GM18519 (cell line): ENCODE results near the gene TBC1D16.
"Not testable (repeated sequence)": the region's sequence is repeated elsewhere in the genome, so short reads cannot be mapped to it uniquely, and the experiment has no call there.

Experiments used
- ATAC-seq: cut with Tn5 transposase; IDR thresholded peaks from one replicate; pipeline ENCODE4 v1.9.1; 2021; ENCODE audit warnings: mild to moderate bottlenecking, moderate library complexity; ENCODE audit not compliant: unreplicated experiment, low FRiP score

TBC1D16 gene

DNA sequence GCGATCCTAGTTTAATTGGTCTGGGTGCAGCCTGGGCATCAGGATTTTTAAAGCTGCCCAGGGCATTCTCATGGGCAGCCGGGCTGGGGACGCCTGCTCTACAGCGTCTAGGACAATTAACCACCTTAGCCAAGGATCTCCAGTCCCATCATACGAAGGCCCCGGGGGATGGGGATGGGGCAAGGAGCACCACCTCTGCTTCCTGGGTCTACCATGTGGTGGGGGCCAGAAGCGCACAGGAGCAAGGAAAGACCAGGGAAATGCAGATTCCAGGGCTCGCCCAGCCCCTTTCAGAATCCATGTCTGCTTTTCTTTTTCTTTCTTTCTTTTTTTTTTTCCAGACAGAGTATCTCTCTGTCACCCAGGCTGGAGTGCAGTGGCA is 29.3 kb downstream of the TBC1D16 start:
- no peak for ATAC-seq

DNA sequence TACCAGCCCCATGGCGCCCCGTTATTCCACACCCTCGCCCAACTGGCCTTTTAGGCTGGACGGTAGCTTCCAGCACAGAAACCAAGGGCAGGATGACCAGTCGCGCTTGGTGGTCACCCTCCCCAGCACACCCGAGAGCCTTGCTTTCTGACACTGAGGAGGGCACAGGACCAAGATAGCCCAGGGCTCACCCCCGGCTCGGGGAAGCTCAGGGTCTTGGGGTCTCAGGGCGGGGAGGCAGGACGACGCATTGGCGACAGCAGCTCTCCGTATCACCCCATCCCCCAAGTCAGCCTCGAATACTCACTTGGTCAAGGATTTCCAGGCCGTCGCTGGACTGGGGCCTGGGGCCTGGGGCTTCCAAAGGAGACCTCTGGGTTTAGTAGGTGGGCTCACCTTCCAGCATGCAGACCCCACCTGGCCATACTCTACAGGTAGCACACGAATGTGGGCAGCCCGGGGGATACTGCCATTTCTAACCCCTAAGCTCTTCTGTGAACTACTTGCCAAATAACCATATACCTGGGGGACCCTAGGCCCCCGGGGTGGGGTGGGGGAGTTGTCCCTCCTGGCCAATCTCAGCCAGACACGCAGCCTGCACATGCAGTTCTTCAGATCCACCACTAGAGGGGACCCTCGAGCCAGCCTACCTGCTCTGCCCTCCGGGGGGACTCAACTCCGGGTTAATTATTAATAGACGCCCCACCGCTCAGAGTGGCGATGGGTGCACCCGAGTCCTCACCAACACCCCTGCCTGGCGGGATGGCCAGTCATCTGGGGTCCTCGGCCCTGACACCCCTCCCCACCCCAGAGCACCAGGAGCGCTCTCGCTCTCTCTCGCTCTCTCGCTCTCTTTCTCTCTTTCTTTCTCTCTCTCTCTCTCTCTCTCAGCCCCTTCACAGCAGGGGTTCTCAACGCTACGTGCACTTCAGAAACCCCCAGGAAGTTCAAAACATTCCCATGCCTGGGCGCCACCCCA is 30.0 kb downstream of the TBC1D16 start:
- no peak for ATAC-seq

DNA sequence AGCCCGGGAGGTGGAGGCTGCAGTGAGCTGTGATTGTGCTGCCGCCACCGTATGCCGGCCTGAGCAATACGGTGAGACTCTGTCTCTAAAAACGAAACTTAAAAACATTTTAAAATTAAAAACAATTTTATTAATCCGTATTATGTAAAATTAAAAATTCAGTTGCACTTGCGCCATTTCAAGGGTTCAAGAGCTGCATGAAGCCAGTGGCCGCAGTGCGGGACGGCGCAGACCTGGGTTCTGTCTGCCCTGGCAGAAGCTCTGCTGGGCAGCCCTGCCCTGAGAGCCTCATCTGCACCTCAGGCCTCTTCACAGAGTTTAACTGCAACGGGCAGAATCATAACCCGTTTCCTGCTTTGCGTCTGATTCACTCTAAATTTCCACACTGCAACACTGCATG is 31.7 kb downstream of the TBC1D16 start:
- no peak for ATAC-seq

DNA sequence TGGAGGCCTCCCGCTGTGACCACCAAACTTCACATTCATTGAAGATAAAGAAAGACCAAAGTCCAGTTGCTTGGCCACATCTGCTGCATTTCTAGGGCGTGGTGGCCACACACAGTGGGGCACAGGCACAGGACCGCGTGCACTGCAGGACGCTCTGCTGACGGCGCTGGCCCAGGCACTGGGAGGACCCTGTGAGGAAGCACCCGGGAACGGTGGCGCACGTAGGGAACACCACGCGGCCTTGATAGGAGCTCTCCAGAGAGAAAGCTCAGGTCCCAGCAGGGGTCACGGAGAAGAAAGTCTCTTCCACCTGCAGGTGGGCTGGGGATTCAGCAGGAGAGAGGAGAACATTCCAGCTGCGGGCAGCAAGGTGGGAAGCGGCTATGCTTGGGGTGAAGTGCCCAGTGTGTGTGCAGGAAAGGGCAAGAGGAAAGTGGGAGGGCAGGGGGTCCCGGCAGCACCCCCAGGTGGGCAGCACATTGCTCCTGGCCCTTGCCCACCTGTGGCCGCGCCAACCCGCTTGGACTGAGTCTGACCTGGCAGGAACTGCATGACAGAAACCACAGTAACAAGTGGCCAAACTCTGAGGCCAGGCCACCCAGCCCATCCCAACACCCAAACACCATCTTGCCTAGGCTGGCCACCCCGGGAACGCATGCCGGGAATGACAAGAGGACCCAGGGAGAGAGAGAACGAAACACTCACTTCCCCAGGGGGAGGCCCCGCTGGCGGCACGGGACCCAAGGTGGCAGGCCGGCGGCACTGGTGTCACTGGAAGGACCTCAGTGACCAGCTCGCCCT is 32.8 kb downstream of the TBC1D16 start:
- ATAC-seq = no peak

DNA sequence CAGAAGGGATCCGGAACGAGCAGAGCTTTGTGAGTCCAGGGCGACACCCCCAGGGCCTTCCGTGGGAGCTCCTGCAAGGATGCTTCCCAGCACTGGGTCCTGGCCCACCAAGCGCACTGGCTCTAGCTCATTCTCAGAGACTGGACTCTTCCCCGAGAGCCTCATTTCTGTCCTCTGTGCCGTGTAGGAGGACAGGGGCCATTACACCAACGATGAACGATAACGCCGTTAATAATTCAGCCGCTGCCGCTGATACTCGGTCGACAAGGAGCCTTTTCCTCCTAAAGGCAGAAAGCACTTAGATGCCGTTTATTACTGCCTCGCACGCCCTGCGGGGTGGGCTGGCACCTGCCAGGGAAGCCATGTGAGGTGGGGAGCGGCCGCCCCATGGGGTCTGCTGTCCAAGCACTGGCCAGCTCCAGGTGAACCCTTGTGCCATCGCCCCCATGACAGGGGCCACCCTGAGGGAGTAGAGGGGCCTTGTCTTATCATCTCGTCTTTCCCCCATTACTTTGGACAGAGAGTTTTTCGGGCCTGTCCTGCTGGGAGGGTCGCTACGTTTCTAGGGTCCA is 33.5 kb downstream of the TBC1D16 start:
- no peak for ATAC-seq

DNA sequence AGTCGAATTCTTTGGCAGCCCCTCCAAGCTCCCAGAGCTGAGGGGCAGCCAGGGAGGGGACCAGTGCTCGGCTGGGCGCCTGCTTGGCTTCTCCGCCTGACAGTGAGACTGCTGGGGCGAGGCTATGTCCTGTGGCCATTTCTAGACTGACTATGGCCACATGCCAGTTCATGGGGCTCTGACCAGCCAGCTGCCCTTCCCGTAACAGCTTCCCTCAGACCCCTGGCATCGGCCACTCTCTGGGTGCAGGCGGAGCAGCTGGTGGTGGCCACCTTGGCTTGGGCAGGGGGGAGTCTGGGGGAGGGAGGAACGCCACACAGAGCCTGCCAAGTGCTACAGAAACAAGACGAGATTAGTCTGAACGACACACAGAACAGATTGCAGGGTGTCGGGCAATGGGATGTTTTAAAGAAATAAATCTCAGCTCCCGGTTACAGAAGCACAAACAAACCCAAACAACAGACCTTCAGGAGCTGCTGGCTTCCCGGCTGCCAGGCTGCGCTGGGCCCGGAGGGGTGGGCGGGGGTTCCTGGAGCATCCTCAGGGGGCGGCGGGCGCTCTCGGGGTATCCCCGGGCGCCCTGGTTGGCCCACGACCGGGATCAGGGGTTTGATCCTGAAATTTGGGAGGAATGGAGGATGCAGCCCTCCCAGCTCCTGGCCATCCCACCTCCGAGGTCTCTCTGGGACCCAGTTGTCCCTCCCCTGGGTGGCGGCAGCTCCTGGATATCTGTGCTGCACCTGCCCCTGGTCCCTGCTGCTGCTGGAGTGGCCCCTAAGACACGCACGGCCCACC is 34.5 kb downstream of the TBC1D16 start:
- ATAC-seq = no peak

DNA sequence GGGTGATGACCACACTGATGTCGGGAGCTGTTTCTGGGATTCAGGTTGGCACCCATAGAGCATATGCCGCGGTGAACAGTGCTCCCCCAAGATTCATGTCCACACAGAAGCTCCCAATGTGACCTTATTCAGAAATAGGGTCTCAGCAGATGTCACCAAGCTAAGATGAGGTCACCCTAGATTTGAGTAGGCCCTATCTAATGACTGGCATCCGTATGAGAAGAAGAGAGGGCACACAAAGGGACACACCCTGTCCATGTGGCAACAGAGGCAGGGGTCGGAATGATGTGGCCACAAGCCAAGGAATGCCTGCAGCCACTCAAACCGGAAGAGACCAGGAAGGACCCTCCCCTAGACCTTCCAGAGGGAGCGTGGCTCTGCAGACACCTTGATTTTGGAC is 35.5 kb downstream of the TBC1D16 start:
- no peak for ATAC-seq

DNA sequence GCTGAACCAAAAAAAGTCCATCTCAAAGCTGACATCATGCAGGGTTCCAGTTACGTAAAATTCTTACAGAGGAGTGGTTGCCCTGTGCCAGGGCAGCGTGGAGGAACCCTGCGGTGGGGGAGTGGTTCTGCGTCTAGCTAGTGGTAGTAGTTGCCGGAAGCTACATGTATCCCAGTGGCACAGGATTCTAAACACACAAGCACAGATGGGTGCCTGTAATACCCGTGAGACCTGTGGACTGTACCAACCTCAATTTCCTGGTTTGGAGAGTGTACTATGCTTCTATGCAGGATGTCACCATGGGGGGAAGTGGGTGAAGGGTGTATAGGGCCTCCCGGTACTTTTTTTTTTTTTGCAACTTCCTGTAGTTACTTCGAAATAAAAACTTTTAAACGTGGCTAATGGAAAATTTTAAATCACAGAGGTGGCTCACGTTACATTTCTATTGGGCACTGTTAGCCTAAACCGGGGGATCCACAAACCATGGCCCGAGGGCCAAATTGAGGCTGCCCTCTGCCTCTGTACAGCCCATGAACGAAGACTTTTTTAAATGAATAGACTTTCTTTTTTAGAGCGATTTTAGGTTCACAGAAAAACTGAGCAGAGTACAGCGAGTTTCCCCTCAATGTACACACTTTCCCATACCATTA is 38.5 kb downstream of the TBC1D16 start:
- no peak for ATAC-seq

DNA sequence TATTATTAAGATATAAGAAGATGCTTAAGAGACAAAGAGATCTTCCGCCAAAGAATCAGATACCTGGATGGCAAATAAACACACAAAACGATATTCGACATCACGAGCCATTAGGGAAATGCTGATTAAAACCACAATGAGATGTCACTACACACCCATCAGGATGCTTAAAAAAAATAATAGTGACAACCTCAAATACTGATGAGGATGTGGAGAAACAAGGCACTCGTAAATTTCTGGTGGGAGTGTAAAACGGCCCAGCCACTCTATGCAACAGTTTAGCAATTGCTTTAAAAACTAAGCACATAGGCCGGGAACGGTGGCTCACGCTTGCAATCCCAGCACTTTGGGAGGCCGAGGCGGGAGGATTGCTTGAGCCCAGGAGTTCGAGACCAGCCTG is 39.4 kb downstream of the TBC1D16 start:
- ATAC-seq = no peak

DNA sequence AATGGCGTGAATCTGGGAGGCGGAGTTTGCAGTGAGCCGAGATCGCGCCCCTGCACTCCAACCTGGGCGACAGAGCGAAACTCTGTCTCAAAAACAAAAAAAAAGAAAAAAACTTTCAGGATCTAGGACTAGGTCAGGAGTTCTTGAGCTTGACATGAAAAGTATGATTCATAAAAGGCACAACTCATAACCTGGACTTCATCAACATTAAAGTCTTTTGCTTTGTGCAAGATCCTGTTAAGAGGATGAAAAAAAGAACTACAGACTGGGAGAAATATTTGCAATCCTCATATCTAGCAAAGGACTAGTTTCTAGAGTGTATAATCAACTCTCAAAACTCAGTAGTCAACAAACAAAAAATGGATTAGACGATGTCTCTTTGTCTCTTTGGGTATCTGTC is 40.0 kb downstream of the TBC1D16 start:
- no peak for ATAC-seq

DNA sequence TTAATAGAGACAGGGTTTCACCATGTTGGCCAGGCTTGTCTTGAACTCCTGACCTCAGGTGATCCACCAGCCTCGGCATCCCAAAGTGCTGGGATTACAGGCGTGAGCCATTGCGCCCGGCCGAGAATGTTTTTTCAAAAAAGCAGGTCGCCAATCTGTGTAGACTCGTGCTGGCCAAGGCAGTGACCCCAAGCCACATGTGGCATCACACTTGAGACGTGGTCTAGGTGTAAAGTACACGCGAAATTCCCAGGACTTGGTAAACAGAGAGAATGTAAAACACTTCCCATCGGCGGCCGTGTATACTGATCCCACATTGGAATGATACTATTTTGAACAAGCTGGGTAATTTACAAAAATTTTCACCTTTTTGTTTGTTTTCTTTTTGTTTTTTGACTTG is 41.1 kb downstream of the TBC1D16 start:
- ATAC-seq = no peak

DNA sequence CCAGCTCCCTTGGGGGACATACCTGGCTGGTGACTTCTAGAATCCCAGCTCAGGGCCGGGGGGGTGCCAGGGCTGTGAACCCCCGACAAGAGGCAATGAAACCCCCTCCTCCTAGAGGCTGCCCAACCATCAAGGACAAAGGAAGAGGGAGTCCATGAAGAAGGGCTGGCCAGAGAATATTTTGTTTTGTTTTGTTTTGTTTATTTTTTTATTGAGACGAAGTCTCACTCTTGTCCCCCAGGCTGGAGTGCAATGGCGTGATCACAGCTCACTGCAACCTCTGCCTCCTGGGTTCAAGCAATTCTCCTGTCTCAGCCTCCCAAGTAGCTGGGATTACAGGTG is 41.5 kb downstream of the TBC1D16 start:
- not testable (repeated sequence) for ATAC-seq

DNA sequence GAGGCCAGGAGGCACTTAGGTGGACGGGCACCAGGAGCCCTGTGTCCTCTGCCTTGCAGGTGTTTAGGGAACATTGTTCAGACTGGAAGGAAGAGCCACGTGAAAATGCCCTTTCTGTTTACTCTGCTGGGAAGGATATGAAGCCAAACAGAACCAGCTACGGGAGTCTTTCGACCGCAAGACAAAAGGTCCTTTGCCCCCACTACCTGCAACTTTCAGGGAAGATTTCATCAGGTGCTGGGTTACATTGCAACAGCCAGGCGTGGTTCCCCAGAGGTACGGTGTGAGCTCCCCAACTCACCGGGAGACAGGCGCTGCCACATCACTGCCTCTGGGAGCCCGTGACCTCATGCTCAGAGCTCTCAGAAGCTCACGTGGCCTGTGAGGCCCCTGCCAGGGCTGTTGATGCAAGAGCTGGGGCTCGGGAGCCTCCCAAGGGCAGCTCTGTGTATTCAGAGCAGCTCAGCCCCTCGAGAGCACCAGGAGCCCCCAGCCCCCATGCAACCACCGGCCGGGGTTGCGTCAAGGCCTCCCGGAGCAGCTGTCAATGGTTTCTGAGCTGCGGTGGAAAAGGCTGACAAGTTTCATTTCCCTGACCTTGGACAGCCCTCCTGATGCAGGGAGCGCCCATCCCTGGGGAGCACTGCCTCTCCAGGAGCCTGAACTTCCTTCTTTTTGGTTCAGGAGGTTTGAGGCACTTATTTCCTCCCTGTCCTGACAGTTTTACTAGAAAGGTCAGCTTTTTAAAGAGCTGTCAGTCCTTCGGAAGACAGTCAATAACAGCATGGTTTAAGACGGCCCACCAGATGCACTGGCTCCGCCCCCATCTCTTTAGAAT is 42.1 kb downstream of the TBC1D16 start:
- ATAC-seq = no peak

DNA sequence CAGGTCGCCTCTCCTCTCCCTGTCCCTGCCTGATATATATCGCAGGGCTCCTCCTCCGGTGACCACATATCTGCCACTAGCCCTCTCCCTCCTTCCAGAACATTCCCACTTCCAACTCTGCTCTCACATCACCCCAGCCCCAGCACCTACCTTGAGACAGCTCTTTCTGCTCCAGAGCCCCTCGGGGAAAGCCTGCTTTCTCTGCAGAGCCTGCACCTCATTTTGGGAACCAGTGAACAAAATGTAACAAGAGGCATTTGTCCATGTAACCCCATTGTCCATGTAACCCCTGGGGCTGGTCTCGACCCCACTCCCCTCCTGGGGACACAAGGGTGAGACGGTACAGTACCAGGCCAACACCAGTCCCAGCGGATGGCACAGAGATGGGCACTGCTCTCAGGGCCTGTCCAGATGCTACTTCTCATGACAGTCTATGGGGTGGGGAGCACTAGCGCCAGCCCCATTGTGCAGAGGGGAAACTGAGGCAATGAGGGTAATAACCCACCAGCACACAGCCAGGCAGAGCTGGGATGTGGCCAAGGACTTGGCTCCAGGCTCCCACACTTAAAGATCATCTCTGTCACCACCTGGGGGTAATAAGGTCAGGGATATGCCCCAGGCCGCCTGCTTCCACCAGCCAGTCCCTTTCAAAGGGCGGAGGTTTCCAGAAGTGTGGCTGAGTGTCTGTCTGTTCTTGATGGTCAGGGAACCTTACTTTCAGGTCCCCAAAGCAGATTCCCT is 42.9 kb downstream of the TBC1D16 start:
- ATAC-seq = no peak

DNA sequence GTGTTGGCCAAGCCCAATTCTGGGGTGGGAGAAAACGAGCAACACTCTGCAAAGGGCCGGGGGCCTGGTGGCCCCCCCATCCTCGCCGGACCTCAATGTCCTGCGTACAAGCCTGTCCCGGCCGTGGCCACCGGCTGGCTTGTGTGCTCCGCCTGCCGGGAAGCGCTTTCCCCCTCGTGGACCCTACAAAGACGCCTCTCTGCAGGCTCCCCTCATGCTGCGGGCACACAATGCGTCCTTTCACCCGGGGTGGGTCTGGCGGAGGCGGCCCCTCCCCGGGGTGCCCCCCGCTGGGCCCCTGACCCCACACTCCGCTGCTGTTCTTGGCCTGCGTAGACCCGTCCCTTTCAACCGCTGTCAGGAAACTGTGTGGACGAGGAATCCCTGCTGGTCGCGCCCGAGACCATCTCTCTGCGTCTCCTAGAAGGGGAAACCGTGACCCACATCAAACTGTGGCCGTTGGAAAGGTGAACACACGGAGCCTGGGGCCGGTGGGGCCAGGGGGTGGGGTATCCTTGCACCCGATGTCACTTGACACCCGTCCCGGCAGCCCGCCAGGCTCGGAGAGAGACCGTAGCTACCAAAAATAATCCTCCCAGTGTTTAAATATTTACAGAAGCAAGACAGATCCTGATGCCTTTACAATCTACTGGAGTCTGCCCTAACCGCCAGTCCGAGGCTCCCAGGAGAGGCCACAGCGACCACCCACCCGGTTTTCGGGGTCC is 43.6 kb downstream of the TBC1D16 start:
- no peak for ATAC-seq

DNA sequence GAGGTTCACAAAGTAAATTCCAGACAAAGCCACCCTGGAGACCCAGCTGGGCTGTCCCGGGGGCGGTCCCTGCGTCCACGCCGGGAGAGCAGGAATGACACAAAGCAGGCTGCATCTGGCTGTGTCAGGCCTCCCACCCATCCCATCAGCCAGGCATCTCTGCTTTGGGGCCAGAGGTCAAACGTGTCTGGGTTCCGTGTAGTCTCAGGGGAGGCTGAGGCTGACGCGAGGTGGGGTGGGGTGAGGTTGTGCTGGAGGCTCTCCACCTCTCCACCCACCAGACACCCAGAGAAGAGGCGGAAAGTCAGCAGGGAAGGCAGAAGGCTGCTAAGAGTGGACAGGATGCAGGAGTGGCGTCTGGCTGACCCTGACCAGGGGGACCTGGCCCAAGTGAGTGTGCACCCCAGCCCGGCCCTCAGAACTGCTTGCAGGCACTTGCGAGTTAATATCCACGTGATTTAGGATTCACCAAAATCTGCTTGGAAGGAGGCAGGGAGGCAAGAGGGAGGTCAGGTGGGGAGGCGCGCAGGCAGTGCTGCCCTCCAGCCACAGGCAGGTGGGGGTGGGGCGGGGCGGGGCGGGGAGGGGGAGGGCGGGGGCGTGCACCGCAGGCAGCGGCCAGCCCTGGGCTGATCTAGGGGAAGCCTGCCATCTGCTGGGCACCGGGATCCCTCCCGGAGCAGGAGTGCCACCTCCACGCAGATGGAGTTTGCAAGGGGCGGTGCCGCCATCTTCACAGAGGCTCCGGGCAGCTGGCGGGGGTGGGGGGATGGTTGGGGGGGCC is 44.3 kb downstream of the TBC1D16 start:
- ATAC-seq = no peak

DNA sequence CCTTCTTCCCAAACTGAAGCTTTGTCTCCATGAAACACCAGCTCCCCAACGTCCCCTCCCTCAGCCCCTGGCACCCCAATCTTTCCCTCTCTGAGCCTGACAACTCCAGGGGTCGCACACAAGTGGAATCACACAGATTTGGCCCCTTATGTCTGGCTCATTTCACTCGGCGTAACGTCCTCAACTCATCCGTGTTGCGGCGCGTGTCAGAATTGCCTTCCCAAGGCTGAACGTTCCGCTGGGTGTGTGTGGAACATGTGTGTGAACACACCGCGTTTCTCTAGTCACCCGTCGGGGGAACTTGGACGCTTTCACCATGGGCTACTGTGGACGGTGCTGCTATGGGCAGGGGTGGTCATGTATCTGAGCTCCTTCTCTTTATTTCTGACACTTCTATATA is 45.0 kb downstream of the TBC1D16 start:
- no peak for ATAC-seq
